GM12891 (cell line): ENCODE measurements around the gene B4GALT1.

Experiments used
- PAX5 ChIP-seq: IDR thresholded peaks from 2 replicates; pipeline ENCODE4 v1.6.1; 2011; ENCODE audit warnings: low read length, moderate library complexity, mild to moderate bottlenecking; ENCODE audit not compliant: insufficient read depth, severe bottlenecking
- POLR2A ChIP-seq: IDR thresholded peaks from 2 replicates; pipeline ENCODE4 v1.6.1; 2011; ENCODE audit warnings: low read depth, low read length, control low read depth
- POLR2AphosphoS5 ChIP-seq: IDR thresholded peaks from 2 replicates; pipeline ENCODE4 v1.6.1; 2011; ENCODE audit warnings: low read depth, low read length, control low read depth
- POU2F2 ChIP-seq: IDR thresholded peaks from 2 replicates; pipeline ENCODE4 v1.6.1; 2011; ENCODE audit warnings: low read depth, mild to moderate bottlenecking, control low read depth, low read length, moderate library complexity
- SPI1 ChIP-seq: IDR thresholded peaks from 2 replicates; pipeline ENCODE4 v1.6.1; 2011; ENCODE audit warnings: low read depth, low read length, control low read depth
- TAF1 ChIP-seq: IDR thresholded peaks from 2 replicates; pipeline ENCODE4 v1.6.1; 2011; ENCODE audit warnings: low read depth, low read length, control low read depth

DNA sequence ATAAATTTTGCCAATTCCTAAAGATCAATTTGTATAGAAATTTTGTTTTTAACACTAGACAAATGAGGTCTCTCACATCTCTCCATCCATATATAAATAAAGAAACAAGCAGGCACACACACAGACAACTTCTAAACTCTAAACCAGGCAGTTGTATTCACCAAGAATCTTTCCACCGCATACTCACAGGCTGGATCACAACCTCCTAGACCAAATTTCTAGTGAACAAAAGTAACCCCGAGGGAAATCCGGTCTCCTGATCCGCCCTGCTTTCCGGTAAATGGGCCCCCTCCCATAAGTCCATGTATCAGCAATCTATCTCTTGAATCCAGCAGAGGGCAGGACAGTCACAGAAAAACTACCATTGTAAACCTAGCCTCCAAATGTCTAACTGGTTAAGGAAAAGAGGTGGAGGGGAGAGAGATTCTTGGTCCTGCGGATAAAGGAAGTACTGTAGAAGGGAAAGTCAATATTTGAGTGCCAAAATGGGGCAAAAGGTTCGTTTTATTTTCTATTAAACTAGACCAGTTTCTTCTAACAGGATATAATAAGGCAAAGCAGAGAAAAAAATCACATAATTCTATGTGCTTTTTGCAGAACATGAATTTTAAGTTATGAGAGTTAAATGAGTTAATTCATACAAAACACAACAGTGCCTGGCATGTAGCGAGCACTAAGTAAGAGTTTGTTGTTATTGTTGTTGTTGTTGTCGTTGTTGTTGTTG is 85.8 kb downstream of the B4GALT1 start:
- TF ChIP-seq PAX5 (no peak), POLR2A (no peak), TAF1 (no peak), POLR2AphosphoS5 (no peak), SPI1 (no peak), POU2F2 (no peak)
